H9 (cell line): ENCODE results near the gene SCAF8. TPM values are rescaled to one million over a fixed set of nuclear protein-coding genes. Genes with fewer than 3 reads are reported as not detected.
A peak's percentile ranks its signal among the peaks of the same experiment; 100 is the strongest.

ENCODE experiments used
- DNase-seq: peaks from one replicate; pipeline ENCODE4 v3.0.0-alpha.2; 2017
- H2AFZ ChIP-seq: one replicate; pipeline ENCODE4 v1.6.1; 2013; ENCODE audit warnings: mild to moderate bottlenecking, low read length, control low read depth, moderate library complexity
- H2AK5ac ChIP-seq: 2 replicates; pipeline ENCODE4 v1.6.1; 2013; ENCODE audit warnings: low read length, control low read depth, mixed read lengths; ENCODE audit not compliant: insufficient read length
- H2BK120ac ChIP-seq: one replicate; pipeline ENCODE4 v1.6.1; 2013; ENCODE audit warnings: low read depth, mild to moderate bottlenecking, low read length, control low read depth, inconsistent platforms; ENCODE audit not compliant: poor library complexity, severe bottlenecking
- H2BK12ac ChIP-seq: 2 replicates; pipeline ENCODE4 v1.6.1; 2013; ENCODE audit warnings: low read length, control low read depth, mixed read lengths, low read depth; ENCODE audit not compliant: insufficient read length
- H2BK15ac ChIP-seq: 2 replicates; pipeline ENCODE4 v1.6.1; 2013; ENCODE audit warnings: low read depth, low read length, control low read depth
- H2BK20ac ChIP-seq: one replicate; pipeline ENCODE4 v1.6.1; 2013; ENCODE audit warnings: low read depth, mild to moderate bottlenecking, low read length, control low read depth, inconsistent platforms; ENCODE audit not compliant: poor library complexity, severe bottlenecking
- H2BK5ac ChIP-seq: 2 replicates; pipeline ENCODE4 v1.6.1; 2013; ENCODE audit warnings: low read length, control low read depth, mixed read lengths; ENCODE audit not compliant: insufficient read length
- H3K14ac ChIP-seq: 2 replicates; pipeline ENCODE4 v1.6.1; 2013; ENCODE audit warnings: low read length, control low read depth; ENCODE audit not compliant: insufficient read depth
- H3K18ac ChIP-seq: 2 replicates; pipeline ENCODE4 v1.6.1; 2013; ENCODE audit warnings: low read depth, mild to moderate bottlenecking, mixed read lengths, low read length, control low read depth; ENCODE audit not compliant: insufficient read length
- H3K23ac ChIP-seq: 2 replicates; pipeline ENCODE4 v1.6.1; 2013; ENCODE audit warnings: low read length, control low read depth, mixed read lengths, low read depth; ENCODE audit not compliant: insufficient read length
- H3K23me2 ChIP-seq: 2 replicates; pipeline ENCODE4 v1.6.1; 2013; ENCODE audit warnings: low read depth, mild to moderate bottlenecking, mixed read lengths, low read length, control low read depth; ENCODE audit not compliant: insufficient read length, poor library complexity, severe bottlenecking
- H3K27ac ChIP-seq: 2 replicates; pipeline ENCODE4 v1.5.1; 2013; ENCODE audit warnings: low read length, control low read depth, mixed read lengths, low read depth; ENCODE audit not compliant: insufficient read length
- H3K27me3 ChIP-seq: 2 replicates; pipeline ENCODE4 v1.6.1; 2013; ENCODE audit warnings: low read length, control low read depth, inconsistent platforms; ENCODE audit not compliant: insufficient read depth
- H3K4ac ChIP-seq: 2 replicates; pipeline ENCODE4 v1.6.1; 2013; ENCODE audit warnings: low read depth, mild to moderate bottlenecking, control low read depth, inconsistent platforms, low read length, moderate library complexity
- H3K4me1 ChIP-seq: 2 replicates; pipeline ENCODE4 v1.6.1; 2013; ENCODE audit warnings: low read length, control low read depth, inconsistent platforms; ENCODE audit not compliant: insufficient read depth
- H3K4me2 ChIP-seq: 2 replicates; pipeline ENCODE4 v1.6.1; 2013; ENCODE audit warnings: low read length, control low read depth, mixed read lengths; ENCODE audit not compliant: insufficient read length, insufficient read depth
- H3K56ac ChIP-seq: 2 replicates; pipeline ENCODE4 v1.6.1; 2013; ENCODE audit warnings: low read depth, mild to moderate bottlenecking, mixed read lengths, low read length, control low read depth; ENCODE audit not compliant: insufficient read length
- H3K79me1 ChIP-seq: 2 replicates; pipeline ENCODE4 v1.6.1; 2013; ENCODE audit warnings: low read depth, mild to moderate bottlenecking, moderate library complexity, low read length, control low read depth, inconsistent platforms; ENCODE audit not compliant: insufficient read depth, poor library complexity, severe bottlenecking
- H3K79me2 ChIP-seq: 2 replicates; pipeline ENCODE4 v1.6.1; 2013; ENCODE audit warnings: low read length, control low read depth, inconsistent platforms; ENCODE audit not compliant: insufficient read depth
- H3K9ac ChIP-seq: 2 replicates; pipeline ENCODE4 v1.6.1; 2013; ENCODE audit warnings: low read length, control low read depth, mixed read lengths; ENCODE audit not compliant: insufficient read length; ENCODE audit errors: extremely low read depth
- H3K9me3 ChIP-seq: one replicate; pipeline ENCODE4 v1.6.1; 2013; ENCODE audit warnings: low read depth, low read length, inconsistent platforms; ENCODE audit not compliant: control insufficient read depth
- H3T11ph ChIP-seq: one replicate; pipeline ENCODE4 v1.6.1; 2013; ENCODE audit warnings: mild to moderate bottlenecking, low read length, control low read depth, inconsistent platforms
- H4K20me1 ChIP-seq: one replicate; pipeline ENCODE4 v1.6.1; 2013; ENCODE audit not compliant: control insufficient read depth, insufficient read length, insufficient read depth
- H4K5ac ChIP-seq: 2 replicates; pipeline ENCODE4 v1.6.1; 2013; ENCODE audit warnings: low read depth, mild to moderate bottlenecking, mixed read lengths, low read length, control low read depth; ENCODE audit not compliant: insufficient read length
- H4K8ac ChIP-seq: replicated peaks from 2 replicates; pipeline ENCODE4 v1.6.1; 2013; ENCODE audit warnings: low read length, control low read depth, mixed read lengths, low read depth; ENCODE audit not compliant: insufficient read length
- H4K91ac ChIP-seq: 2 replicates; pipeline ENCODE4 v1.6.1; 2013; ENCODE audit warnings: low read depth, mild to moderate bottlenecking, moderate library complexity, mixed read lengths, low read length, control low read depth; ENCODE audit not compliant: insufficient read length
- H3K27ac Mint-ChIP-seq, 3 experiments: 2 replicates in 2 of 3; 3 replicates in 1 of 3; pipeline ENCODE4 v1.8.0; 2020 to 2021; ENCODE audit warnings: mixed read lengths in 3 of 3, mild to moderate bottlenecking in 1 of 3, moderate library complexity in 1 of 3
- H3K27me3 Mint-ChIP-seq: 2 replicates; pipeline ENCODE4 v1.8.0; 2021; ENCODE audit warnings: low read depth, mild to moderate bottlenecking, moderate library complexity, mixed read lengths
- H3K36me3 Mint-ChIP-seq, 3 experiments: 2 replicates in 2 of 3; 3 replicates in 1 of 3; pipeline ENCODE4 v1.8.0; 2020 to 2021; ENCODE audit warnings: low read depth in 3 of 3, mixed read lengths in 3 of 3; ENCODE audit not compliant: insufficient read depth in 1 of 3
- H3K4me1 Mint-ChIP-seq, 2 experiments: 2 replicates each; pipeline ENCODE4 v1.8.0; 2020; ENCODE audit warnings: mixed read lengths in 2 of 2
- H3K4me3 Mint-ChIP-seq, 2 experiments: 2 replicates in 1 of 2; 3 replicates in 1 of 2; pipeline ENCODE4 v1.8.0; 2020 to 2021; ENCODE audit warnings: mild to moderate bottlenecking in 2 of 2, mixed read lengths in 2 of 2, moderate library complexity in 1 of 2
- H3K9me3 Mint-ChIP-seq, 2 experiments: 2 replicates in 1 of 2; 3 replicates in 1 of 2; pipeline ENCODE4 v1.8.0; 2020; ENCODE audit warnings: mild to moderate bottlenecking in 2 of 2, mixed read lengths in 2 of 2, moderate library complexity in 1 of 2
- CTCF ChIP-seq: fragments of 200-600 bp; sonication (generic); conservative IDR thresholded peaks from 3 replicates; pipeline ENCODE4 v1.8.0; 2021; ENCODE audit warnings: antibody characterized with exemption, mild to moderate bottlenecking
- WGBS: extraction: QIAGEN DNeasy Blood & Tissue Kit; methylation state at CpG from one replicate; pipeline ENCODE4 v1.1.7; 2013; ENCODE audit warnings: missing lambda C conversion rate, low lambda C conversion rate, mixed read lengths; ENCODE audit not compliant: insufficient read length; ENCODE audit errors: extremely low coverage; 5-methylcytosine and 5-hydroxymethylcytosine counted together
- total RNA-seq: library from RNA; stranded (reverse); gene quantifications from 2 replicates; pipeline ENCODE4 v1.2.1, GENCODE V29; 2021

SCAF8 gene
- total RNA-seq, 1 experiment from 2014 or later, result 78.5 TPM

- no peak overlapping the region for H3K18ac ChIP-seq
- H3K79me2 ChIP-seq, result peaks cover 64% of the 10 kb centered on the region
- H4K5ac ChIP-seq, result no peak overlapping the region
- H3K27me3 ChIP-seq, result no peaks in the 10 kb centered on the region
- H3K9me3 ChIP-seq, result no peaks in the 10 kb centered on the region
- no peaks in the 10 kb centered on the region for H3K23me2 ChIP-seq
- no peak overlapping the region for H2AK5ac ChIP-seq
- H2BK120ac ChIP-seq, result no peak overlapping the region
- Mint-ChIP-seq H3K9me3 (no peaks in the 10 kb centered on the region), H3K27me3 (no peaks in the 10 kb centered on the region), H3K4me3 (no peak overlapping the region), H3K36me3 (peaks cover 0 to 4% (median 3%) of the 10 kb centered on the region in 3 experiments; a peak in 3 of 7 replicates), H3K27ac (peak overlapping the region in 2 of 3 experiments; percentile 8 to 33; a peak in 2 of 7 replicates), H3K4me1 (peaks cover 35 to 36% of the 10 kb centered on the region in 2 experiments)
- DNase-seq, result no peak
- peaks cover 2% of the 10 kb centered on the region for H3K79me1 ChIP-seq
- TF ChIP-seq CTCF, result no peak
- no peak overlapping the region for H2BK15ac ChIP-seq
- no CpG with 5 or more reads among the region's 3 CpGs for WGBS
- H3T11ph ChIP-seq, result no peak overlapping the region
- no peak overlapping the region for H2BK20ac ChIP-seq
- H4K91ac ChIP-seq, result no peak overlapping the region
- H2BK12ac ChIP-seq, result no peak overlapping the region
- no peak overlapping the region for H3K4ac ChIP-seq
- no peak overlapping the region for H3K27ac ChIP-seq
- no peak overlapping the region for H2BK5ac ChIP-seq
- no peak overlapping the region for H3K9ac ChIP-seq
- H3K4me2 ChIP-seq, result no peak overlapping the region
- H4K8ac ChIP-seq, result no peak overlapping the region
- H3K23ac ChIP-seq, result no peak overlapping the region
- H3K56ac ChIP-seq, result no peak overlapping the region
- 0 out of 2 replicates have a peak, but pooled peaks cover 4% of the 10 kb centered on the region for H3K4me1 ChIP-seq
- H4K20me1 ChIP-seq, result no peaks in the 10 kb centered on the region
- no peak overlapping the region for H3K14ac ChIP-seq
- H2AFZ ChIP-seq, result no peak overlapping the region
Measured at GRCh38 chr6:154757352-154758050, 24.3 kb downstream of the SCAF8 start.
